ENCODE measurements around the gene OAF.
"Not testable (repeated sequence)": the region's sequence is repeated elsewhere in the genome, so short reads cannot be mapped to it uniquely, and the experiment has no call there.

The OAF gene

GRCh38 chr11:120248551-120249278, 37.9 kb downstream of the OAF start:
- TF ChIP-seq CTCF (IDR thresholded peaks at IDR 0.05; ENCODE audit: low read depth, low read length), result no peak
- H3K4me3 ChIP-seq (ENCODE audit: low read depth, low read length), result no peak overlapping the region

- TF ChIP-seq CTCF (IDR thresholded peaks at IDR 0.05; ENCODE audit: low read depth, low read length), result no peak
- no peak overlapping the region for H3K4me3 ChIP-seq (ENCODE audit: low read depth, low read length)
Observed at GRCh38 chr11:120249279-120250262, 38.7 kb downstream of the OAF start.

GRCh38 chr11:120253377-120253776, 42.5 kb downstream of the OAF start:
- not testable (repeated sequence) for H3K4me3 ChIP-seq (ENCODE audit: low read depth, low read length)

GRCh38 chr11:120254788-120255518, 44.1 kb downstream of the OAF start:
- TF ChIP-seq CTCF (IDR thresholded peaks at IDR 0.05; ENCODE audit: low read depth, low read length), result no peak
- H3K4me3 ChIP-seq (ENCODE audit: low read depth, low read length), result no peak overlapping the region

- H3K4me3 ChIP-seq (ENCODE audit: low read depth, low read length), result no peak overlapping the region
- TF ChIP-seq CTCF (IDR thresholded peaks at IDR 0.05; ENCODE audit: low read depth, low read length), result no peak
Observed at GRCh38 chr11:120255519-120255866, 44.7 kb downstream of the OAF start.

- H3K4me3 ChIP-seq (ENCODE audit: low read depth, low read length), result no peak overlapping the region
- TF ChIP-seq CTCF (IDR thresholded peaks at IDR 0.05; ENCODE audit: low read depth, low read length), result no peak
Observed at GRCh38 chr11:120256178-120256577, 45.3 kb downstream of the OAF start.

GRCh38 chr11:120256779-120257178, 45.9 kb downstream of the OAF start:
- no peak overlapping the region for H3K4me3 ChIP-seq (ENCODE audit: low read depth, low read length)
- TF ChIP-seq CTCF (IDR thresholded peaks at IDR 0.05; ENCODE audit: low read depth, low read length), result no peak
